GM12878 (cell line): ENCODE results near the gene PCYOX1L. TPM values are rescaled to one million over a fixed set of nuclear protein-coding genes. Genes with fewer than 3 reads are reported as not detected.
A peak's percentile ranks its signal among the peaks of the same experiment; 100 is the strongest.

Experiments used
- ATAC-seq: fragments of 200-7000 bp; cut with Tn5 transposase; 3 replicates; pipeline ENCODE4 v1.9.1; 2020; ENCODE audit warnings: mild to moderate bottlenecking, moderate library complexity
- BruUV-seq: library from RNA; stranded (reverse); fragments of 400-500 nt; replicated peaks from 2 replicates; lab custom pipeline; 2021; lab: Mats Ljungman, UMichigan
- CTCF ChIA-PET: fragments of 300-600 bp; sonication (Branson Sonifier 250); formaldehyde crosslinking; extraction: SDS; loops from one replicate; lab custom pipeline; 2021; ENCODE audit warnings: inconsistent platforms; lab: Yijun Ruan, JAX
- POLR2A ChIA-PET: fragments of 350-600 bp; formaldehyde crosslinking; extraction: SDS; loops from one replicate; lab custom pipeline; 2021; ENCODE audit warnings: inconsistent platforms; lab: Charles Lee
- RAD21 ChIA-PET: fragments of 300-600 bp; sonication (Branson Sonifier 250); formaldehyde crosslinking; loops from one replicate; lab custom pipeline; 2023; ENCODE audit warnings: antibody characterized with exemption; ENCODE audit not compliant: unreplicated experiment; lab: Charles Lee
- SMC1A ChIA-PET: fragments of 300-600 bp; sonication (Branson Sonifier 250); formaldehyde crosslinking; loops from one replicate; lab custom pipeline; 2023; ENCODE audit not compliant: unreplicated experiment, uncharacterized antibody; lab: Charles Lee
- DNase-seq: peaks from one replicate; pipeline ENCODE4 v3.0.0-alpha.2; 2011; ENCODE audit warnings: low read depth, low spot score
- FAIRE-seq: peaks from 3 replicates; lab custom pipeline; 2011; peaks lifted over from hg19 to GRCh38; lab: Jason Lieb, UNC
- H2AFZ ChIP-seq: 2 replicates; pipeline ENCODE4 v1.6.0; 2011; ENCODE audit warnings: low read depth, low read length, control low read depth; ENCODE audit not compliant: control insufficient read depth
- H3K27ac ChIP-seq: 2 replicates; pipeline ENCODE4 v1.5.1; 2011; ENCODE audit warnings: control low read depth; ENCODE audit not compliant: control insufficient read depth, insufficient read depth
- H3K27me3 ChIP-seq, 2 experiments: replicated peaks in 1 of 2; 2 replicates each; pipeline versions ENCODE4 v1.6.0 to v1.6.1; 2011; ENCODE audit warnings: low read length in 1 of 2; ENCODE audit not compliant: control insufficient read depth in 2 of 2, insufficient read depth in 2 of 2
- H3K36me3 ChIP-seq, 2 experiments: 2 replicates each; pipeline ENCODE4 v1.5.1; 2011; ENCODE audit warnings: low read length in 1 of 2; ENCODE audit not compliant: control insufficient read depth in 2 of 2, insufficient read depth in 2 of 2
- H3K4me1 ChIP-seq: 2 replicates; pipeline ENCODE4 v1.6.1; 2011; ENCODE audit warnings: mild to moderate bottlenecking, low read length, moderate library complexity, mixed read lengths; ENCODE audit not compliant: control insufficient read depth, insufficient read depth
- H3K4me2 ChIP-seq: 2 replicates; pipeline ENCODE4 v1.6.0; 2011; ENCODE audit warnings: control low read depth; ENCODE audit not compliant: control insufficient read depth, insufficient read depth
- H3K4me3 ChIP-seq: fragments of 200-600 bp; sonication (generic); 2 replicates; pipeline ENCODE4 v1.5.1; 2016
- H3K79me2 ChIP-seq: 2 replicates; pipeline ENCODE4 v1.6.0; 2011; ENCODE audit warnings: low read length; ENCODE audit not compliant: control insufficient read depth, insufficient read depth
- H3K9ac ChIP-seq: 2 replicates; pipeline ENCODE4 v1.8.0; 2011; ENCODE audit warnings: low read length, control low read depth, mixed read lengths; ENCODE audit not compliant: control insufficient read depth, insufficient read depth
- H3K9me3 ChIP-seq: replicated peaks from 3 replicates; pipeline ENCODE4 v1.5.1; 2011; ENCODE audit warnings: mild to moderate bottlenecking, low read length; ENCODE audit not compliant: control insufficient read depth, insufficient read depth
- H4K20me1 ChIP-seq: 2 replicates; pipeline ENCODE4 v1.6.0; 2011; ENCODE audit not compliant: control insufficient read depth, insufficient read depth
- BACH1 ChIP-seq: fragments of 450-650 bp; IDR thresholded peaks from 2 replicates; pipeline ENCODE4 v1.6.1; 2017; ENCODE audit warnings: mild to moderate bottlenecking, borderline replicate concordance
- CHD1 ChIP-seq: IDR thresholded peaks from 2 replicates; pipeline ENCODE4 v1.6.1; 2012; ENCODE audit warnings: low read depth, low read length, improper control_type of control experiment
- CHD4 ChIP-seq: fragments of 200-600 bp; sonication (generic); IDR thresholded peaks from 2 replicates; pipeline ENCODE4 v1.6.1; 2016; ENCODE audit warnings: mild to moderate bottlenecking
- CREM ChIP-seq: IDR thresholded peaks from 2 replicates; pipeline ENCODE4 v1.6.1; 2014; ENCODE audit warnings: antibody characterized with exemption, low read depth
- KLF5 ChIP-seq: fragments of 450-650 bp; IDR thresholded peaks from 2 replicates; pipeline ENCODE4 v1.6.1; 2014; ENCODE audit warnings: mild to moderate bottlenecking; ENCODE audit not compliant: partially characterized antibody
- LARP7 ChIP-seq: fragments of 450-650 bp; IDR thresholded peaks from 2 replicates; pipeline ENCODE4 v1.6.1; 2017; ENCODE audit warnings: mild to moderate bottlenecking
- PML ChIP-seq: IDR thresholded peaks from 2 replicates; pipeline ENCODE4 v1.6.1; 2012; ENCODE audit warnings: low read length, inconsistent platforms
- SREBF1 ChIP-seq: IDR thresholded peaks from 2 replicates; pipeline ENCODE4 v1.6.1; 2012; ENCODE audit warnings: mild to moderate bottlenecking, low read length
- TCF7 ChIP-seq: IDR thresholded peaks from 2 replicates; pipeline ENCODE4 v1.6.1; 2014; ENCODE audit warnings: antibody characterized with exemption, borderline replicate concordance
- ZBED1 ChIP-seq: IDR thresholded peaks from 2 replicates; pipeline ENCODE4 v1.6.1; 2016; ENCODE audit warnings: borderline replicate concordance
- ZNF274 ChIP-seq: IDR thresholded peaks from one replicate; pipeline ENCODE4 v1.8.0; 2011; ENCODE audit not compliant: insufficient read length, insufficient read depth
- ZNF384 ChIP-seq: IDR thresholded peaks from 2 replicates; pipeline ENCODE4 v1.6.1; 2012; ENCODE audit warnings: low read depth, mild to moderate bottlenecking, low read length, improper control_type of control experiment, borderline replicate concordance
- ZNF622 ChIP-seq: fragments of 450-650 bp; IDR thresholded peaks from 2 replicates; pipeline ENCODE4 v1.6.1; 2017; ENCODE audit warnings: mild to moderate bottlenecking, inconsistent platforms
- WGBS: methylation state at CpG from one replicate; pipeline ENCODE4 v1.1.6; 2016; ENCODE audit warnings: low lambda C conversion rate; ENCODE audit not compliant: insufficient replicate concordance, insufficient coverage; ENCODE audit errors: missing lambda C conversion rate; 5-methylcytosine and 5-hydroxymethylcytosine counted together
- in situ Hi-C: fragments of 300-500 bp; cut with MboI; formaldehyde crosslinking; loops from 9 replicates; pipeline ENCODE4 v1.14.3; 2018; ENCODE audit warnings: mixed read lengths
- intact Hi-C: fragments of 100-400 bp; cut with micrococcal nuclease; formaldehyde crosslinking; loops from one replicate; pipeline ENCODE4 v1.14.2; 2022; ENCODE audit not compliant: unreplicated experiment
- polyA plus RNA-seq, 11 experiments: library from polyadenylated mRNA; depleted of rRNA in 4 of 11; unstranded in 6 of 11; stranded (reverse) in 5 of 11; fragments of >200 nt; fragmentation: Nextera tagmentation in 4 of 11; fragmentation: Illumina TruSeq in 1 of 11; extraction: Ambion mirVana in 4 of 11; extraction: Trizol in 1 of 11; gene quantifications; 1 replicate in 1 of 11; 2 replicates in 10 of 11; pipeline versions ENCODE4 v1.2.1 to v1.2.3, GENCODE V29; 2011 to 2016; ENCODE audit warnings: inconsistent platforms in 2 of 11, missing spikeins in 2 of 11, low read depth in 1 of 11
- total RNA-seq, 4 experiments: library from RNA; depleted of rRNA in 3 of 4; stranded (reverse); fragments of >200 nt in 3 of 4; fragmentation: Illumina TruSeq in 1 of 4; extraction: Trizol in 1 of 4; gene quantifications; 2 replicates each; pipeline versions ENCODE4 v1.2.1 to v1.2.3, GENCODE V29; 2013 to 2021
- TF ChIP-seq, protein P1 (sequence below): fragments of 450-650 bp; formaldehyde crosslinking; IDR thresholded peaks from 2 replicates; pipeline ENCODE4 v1.4.0; 2020; ENCODE audit warnings: mild to moderate bottlenecking, moderate library complexity

The PCYOX1L gene
- total and polyA plus RNA-seq, 10 of the 15 experiments (the other 5 are each of a cell fraction or from before 2014, with no cell fraction given) = 2.9 to 17.0 (median 12.9) TPM

DNA sequence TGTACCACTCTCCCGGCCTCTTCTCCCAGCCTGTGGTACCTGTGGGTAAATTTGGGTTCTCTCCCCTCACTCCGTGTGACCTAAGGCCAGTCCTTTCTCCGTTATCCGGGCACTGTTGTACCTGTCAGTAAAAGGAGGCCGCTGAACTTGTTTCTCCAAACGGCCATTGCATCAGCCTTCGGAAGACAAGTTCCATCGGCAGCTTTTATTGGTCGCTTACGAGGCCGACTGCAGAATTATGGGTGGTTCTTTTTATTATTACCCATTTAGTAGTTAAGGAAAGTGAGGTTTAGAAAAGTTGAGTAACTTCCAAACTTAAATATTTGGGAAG, 12.0 kb upstream of the PCYOX1L start:
- DNase-seq (no peak), ATAC-seq (peak; percentile 23), FAIRE-seq (no peak)
- TSS peak; percentile 68 for BruUV-seq
- Histone ChIP-seq H3K9me3 (no peaks in the 10 kb centered on the region), H2AFZ (peak overlapping the region; percentile 100), H4K20me1 (no peaks in the 10 kb centered on the region), H3K4me3 (peak overlapping the region; percentile 97), H3K79me2 (peaks cover 23% of the 10 kb centered on the region), H3K9ac (peak overlapping the region; percentile 97), H3K27me3 (no peaks in the 10 kb centered on the region), H3K4me2 (peak overlapping the region; percentile 78), H3K36me3 (peaks cover under 1 to 19% of the 10 kb centered on the region in 2 experiments), H3K4me1 (no peaks in the 10 kb centered on the region), H3K27ac (peak overlapping the region; percentile 84)
- in situ Hi-C loops (no loop called here), intact Hi-C loops (loop anchor here (1.0 to 10.0 kb wide), 3 partner anchors 11 to 541 kb away; partner anchors contain the start of gene CSNK1A1)
- TF ChIP-seq CREM (no peak), CHD1 (no peak), LARP7 (peak; percentile 10; the same call in 1 of the 2 replicates)
- ChIA-PET CTCF (interaction anchor here (0.8 to 8.3 kb wide), 10 partner anchors 9 to 505 kb away, joined by 3 to 62 read pairs (median 4); partner anchors contain the start of genes CSNK1A1 and PCYOX1L), POLR2A (interaction anchor here (1.2 to 3.8 kb wide), 5 partner anchors 8 to 206 kb away, joined by 5 to 66 read pairs (median 8); partner anchors contain the start of genes CSNK1A1 and PCYOX1L), RAD21 (interaction anchor here (0.5 to 4.7 kb wide), 5 partner anchors 11 to 272 kb away, joined by 3 to 30 read pairs (median 6); partner anchors contain the start of gene PCYOX1L), SMC1A (interaction anchor here (1.2 to 3.4 kb wide), 6 partner anchors 11 to 204 kb away, joined by 3 to 23 read pairs (median 4); partner anchors contain the start of gene PCYOX1L)
- under 1% methylated on average over 11 of the region's 11 CpGs for WGBS

DNA sequence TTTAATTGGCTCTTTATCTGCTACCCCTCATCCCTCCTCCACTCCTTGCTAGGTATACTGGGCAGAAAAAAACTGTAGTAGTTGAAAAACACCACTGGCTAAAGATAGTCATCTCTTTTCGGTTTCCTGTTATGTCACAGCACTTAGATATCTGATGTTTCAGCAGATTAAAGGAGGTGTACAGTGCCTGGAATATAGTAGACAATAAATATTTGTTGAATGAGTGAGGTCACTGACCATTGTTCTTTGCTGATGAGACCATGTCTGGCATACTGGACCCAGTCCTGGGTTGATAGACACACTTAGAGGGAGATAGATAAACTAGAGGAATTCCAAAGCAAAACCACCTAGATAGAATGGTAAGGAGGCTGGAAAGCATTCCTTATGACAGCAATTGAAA, 9.3 kb upstream of the PCYOX1L start:
- POLR2A ChIA-PET = interaction anchor here (0.9 kb wide), 1 partner anchor 9 kb away, joined by 5 read pairs; the partner anchor contains the start of gene PCYOX1L
- no TSS peak for BruUV-seq
- ATAC-seq (no peak), FAIRE-seq (no peak), DNase-seq (no peak)
- CTCF ChIA-PET = interaction anchor here (1.0 to 1.3 kb wide), 2 partner anchors 9 to 24 kb away, joined by 3 to 4 read pairs; partner anchors contain the start of gene PCYOX1L
- H3K27ac ChIP-seq = no peak overlapping the region
- RAD21 ChIA-PET = no interaction called here
- intact Hi-C loops (loop anchor here (10.0 kb wide), 1 partner anchor 544 kb away; no protein-coding TSS in a partner anchor), in situ Hi-C loops (no loop called here)
- H3K79me2 ChIP-seq = peaks cover 23% of the 10 kb centered on the region
- 0 out of 2 replicates have a peak overlapping the region, but pooled peaks have one; percentile 12 for H3K4me2 ChIP-seq
- H3K36me3 ChIP-seq = peaks cover 2 to 33% of the 10 kb centered on the region in 2 experiments
- no peaks in the 10 kb centered on the region for H3K4me1 ChIP-seq
- H3K4me3 ChIP-seq = no peak overlapping the region
- no peaks in the 10 kb centered on the region for H4K20me1 ChIP-seq
- no peaks in the 10 kb centered on the region for H3K27me3 ChIP-seq
- H3K9ac ChIP-seq = no peak overlapping the region
- H2AFZ ChIP-seq = no peak overlapping the region
- 59% methylated on average over 1 of the region's 1 CpG for WGBS
- SMC1A ChIA-PET = interaction anchor here (1.3 kb wide), 1 partner anchor 31 kb away, joined by 3 read pairs; no protein-coding TSS in a partner anchor
- no peaks in the 10 kb centered on the region for H3K9me3 ChIP-seq
- TF ChIP-seq BACH1 = no peak
- no peak for TF ChIP-seq ZNF622
- no peak for TF ChIP-seq KLF5
- no peak for TF ChIP-seq PML
- TF ChIP-seq SREBF1 = no peak
- no peak for TF ChIP-seq ZBED1
- no peak for TF ChIP-seq CHD4
- TF ChIP-seq ZNF274 = no peak
- TF ChIP-seq ZNF384 = no peak
- TF ChIP-seq, protein P1, sequence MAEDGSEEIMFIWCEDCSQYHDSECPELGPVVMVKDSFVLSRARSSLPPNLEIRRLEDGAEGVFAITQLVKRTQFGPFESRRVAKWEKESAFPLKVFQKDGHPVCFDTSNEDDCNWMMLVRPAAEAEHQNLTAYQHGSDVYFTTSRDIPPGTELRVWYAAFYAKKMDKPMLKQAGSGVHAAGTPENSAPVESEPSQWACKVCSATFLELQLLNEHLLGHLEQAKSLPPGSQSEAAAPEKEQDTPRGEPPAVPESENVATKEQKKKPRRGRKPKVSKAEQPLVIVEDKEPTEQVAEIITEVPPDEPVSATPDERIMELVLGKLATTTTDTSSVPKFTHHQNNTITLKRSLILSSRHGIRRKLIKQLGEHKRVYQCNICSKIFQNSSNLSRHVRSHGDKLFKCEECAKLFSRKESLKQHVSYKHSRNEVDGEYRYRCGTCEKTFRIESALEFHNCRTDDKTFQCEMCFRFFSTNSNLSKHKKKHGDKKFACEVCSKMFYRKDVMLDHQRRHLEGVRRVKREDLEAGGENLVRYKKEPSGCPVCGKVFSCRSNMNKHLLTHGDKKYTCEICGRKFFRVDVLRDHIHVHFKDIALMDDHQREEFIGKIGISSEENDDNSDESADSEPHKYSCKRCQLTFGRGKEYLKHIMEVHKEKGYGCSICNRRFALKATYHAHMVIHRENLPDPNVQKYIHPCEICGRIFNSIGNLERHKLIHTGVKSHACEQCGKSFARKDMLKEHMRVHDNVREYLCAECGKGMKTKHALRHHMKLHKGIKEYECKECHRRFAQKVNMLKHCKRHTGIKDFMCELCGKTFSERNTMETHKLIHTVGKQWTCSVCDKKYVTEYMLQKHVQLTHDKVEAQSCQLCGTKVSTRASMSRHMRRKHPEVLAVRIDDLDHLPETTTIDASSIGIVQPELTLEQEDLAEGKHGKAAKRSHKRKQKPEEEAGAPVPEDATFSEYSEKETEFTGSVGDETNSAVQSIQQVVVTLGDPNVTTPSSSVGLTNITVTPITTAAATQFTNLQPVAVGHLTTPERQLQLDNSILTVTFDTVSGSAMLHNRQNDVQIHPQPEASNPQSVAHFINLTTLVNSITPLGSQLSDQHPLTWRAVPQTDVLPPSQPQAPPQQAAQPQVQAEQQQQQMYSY (CRISPR knock-in tag) = no peak
- TF ChIP-seq TCF7 = no peak
